ENCODE data around the gene NGLY1. TPM values are rescaled to one million over a fixed set of nuclear protein-coding genes. Genes with fewer than 3 reads are reported as not detected.

The NGLY1 gene
- total RNA-seq, 1 donor from 2014 or later: 70.7 TPM

GRCh38 chr3:25780618-25781017 lies 2.6 kb downstream of the NGLY1 start:
- no peak for DNase-seq
- Mint-ChIP-seq H3K4me3 (peak overlapping the region; percentile 15), H3K4me1 (peaks cover 41% of the 10 kb centered on the region), H3K9me3 (peaks cover 11% of the 10 kb centered on the region), H3K27ac (peak overlapping the region; percentile 20), H3K27me3 (no peaks in the 10 kb centered on the region), H3K36me3 (ENCODE audit: low read depth) (peaks cover 45% of the 10 kb centered on the region)
- intact Hi-C loops (cut with micrococcal nuclease): loop anchor here (5.0 to 10.0 kb wide), 2 partner anchors 77 to 1866 kb away; partner anchors contain the start of genes NKIRAS1 and RPL15

GRCh38 chr3:25775936-25776335 lies 7.3 kb downstream of the NGLY1 start:
- intact Hi-C loops (cut with micrococcal nuclease): no loop called here
- H3K36me3 Mint-ChIP-seq (ENCODE audit: low read depth): peaks cover 82% of the 10 kb centered on the region
- H3K4me3 Mint-ChIP-seq: no peak overlapping the region
- peaks cover 39% of the 10 kb centered on the region for H3K9me3 Mint-ChIP-seq
- no peak overlapping the region for H3K27ac Mint-ChIP-seq
- no peaks in the 10 kb centered on the region for H3K27me3 Mint-ChIP-seq
- DNase-seq: no peak
- peaks cover 18% of the 10 kb centered on the region for H3K4me1 Mint-ChIP-seq

GRCh38 chr3:25768851-25769250 lies 14.4 kb downstream of the NGLY1 start:
- DNase-seq: no peak
- Mint-ChIP-seq H3K27me3 (no peaks in the 10 kb centered on the region), H3K27ac (peak overlapping the region; percentile 2), H3K4me1 (peaks cover 6% of the 10 kb centered on the region), H3K9me3 (peaks cover 17% of the 10 kb centered on the region), H3K4me3 (no peak overlapping the region), H3K36me3 (ENCODE audit: low read depth) (peaks cover 64% of the 10 kb centered on the region)
- intact Hi-C loops (cut with micrococcal nuclease): no loop called here

GRCh38 chr3:25751725-25752124 lies 31.5 kb downstream of the NGLY1 start:
- H3K36me3 Mint-ChIP-seq (ENCODE audit: low read depth): peaks cover 56% of the 10 kb centered on the region
- no peak overlapping the region for H3K27ac Mint-ChIP-seq
- DNase-seq: no peak
- H3K9me3 Mint-ChIP-seq: no peaks in the 10 kb centered on the region
- intact Hi-C loops (cut with micrococcal nuclease): loop anchor here (10.0 kb wide), 1 partner anchor 327 kb away; the partner anchor contains the start of gene RARB
- H3K27me3 Mint-ChIP-seq: no peaks in the 10 kb centered on the region
- no peak overlapping the region for H3K4me3 Mint-ChIP-seq
- H3K4me1 Mint-ChIP-seq: peaks cover 2% of the 10 kb centered on the region

- DNase-seq: no peak
- no peak overlapping the region for H3K4me3 Mint-ChIP-seq
- no peak overlapping the region for H3K27ac Mint-ChIP-seq
- H3K4me1 Mint-ChIP-seq: peaks cover 2% of the 10 kb centered on the region
- peaks cover 54% of the 10 kb centered on the region for H3K36me3 Mint-ChIP-seq (ENCODE audit: low read depth)
- no peaks in the 10 kb centered on the region for H3K9me3 Mint-ChIP-seq
- intact Hi-C loops (cut with micrococcal nuclease): loop anchor here (10.0 kb wide), 1 partner anchor 326 kb away; the partner anchor contains the start of gene RARB
- H3K27me3 Mint-ChIP-seq: no peaks in the 10 kb centered on the region
Measured at GRCh38 chr3:25751048-25751447, 32.2 kb downstream of the NGLY1 start.

- Mint-ChIP-seq H3K4me1 (no peaks in the 10 kb centered on the region), H3K9me3 (no peaks in the 10 kb centered on the region), H3K27me3 (no peaks in the 10 kb centered on the region), H3K4me3 (no peak overlapping the region), H3K27ac (no peak overlapping the region), H3K36me3 (ENCODE audit: low read depth) (peaks cover 60% of the 10 kb centered on the region)
- DNase-seq: no peak
- intact Hi-C loops (cut with micrococcal nuclease): no loop called here
Measured at GRCh38 chr3:25749031-25749581, 34.1 kb downstream of the NGLY1 start.

- no peaks in the 10 kb centered on the region for H3K9me3 Mint-ChIP-seq
- intact Hi-C loops (cut with micrococcal nuclease): no loop called here
- no peaks in the 10 kb centered on the region for H3K27me3 Mint-ChIP-seq
- H3K4me1 Mint-ChIP-seq: no peaks in the 10 kb centered on the region
- DNase-seq: no peak
- H3K4me3 Mint-ChIP-seq: no peak overlapping the region
- H3K27ac Mint-ChIP-seq: no peak overlapping the region
- peaks cover 67% of the 10 kb centered on the region for H3K36me3 Mint-ChIP-seq (ENCODE audit: low read depth)
Measured at GRCh38 chr3:25748189-25748588, 35.1 kb downstream of the NGLY1 start.

GRCh38 chr3:25747033-25747432 lies 36.2 kb downstream of the NGLY1 start:
- no peak overlapping the region for H3K4me3 Mint-ChIP-seq
- no peak overlapping the region for H3K27ac Mint-ChIP-seq
- peaks cover 69% of the 10 kb centered on the region for H3K36me3 Mint-ChIP-seq (ENCODE audit: low read depth)
- no peak for DNase-seq
- intact Hi-C loops (cut with micrococcal nuclease): no loop called here
- H3K9me3 Mint-ChIP-seq: no peaks in the 10 kb centered on the region
- no peaks in the 10 kb centered on the region for H3K27me3 Mint-ChIP-seq
- no peaks in the 10 kb centered on the region for H3K4me1 Mint-ChIP-seq

- Mint-ChIP-seq H3K4me1 (no peaks in the 10 kb centered on the region), H3K27me3 (no peaks in the 10 kb centered on the region), H3K27ac (no peak overlapping the region), H3K9me3 (no peaks in the 10 kb centered on the region), H3K36me3 (ENCODE audit: low read depth) (peaks cover 55% of the 10 kb centered on the region), H3K4me3 (no peak overlapping the region)
- no peak for DNase-seq
- intact Hi-C loops (cut with micrococcal nuclease): no loop called here
Measured at GRCh38 chr3:25744470-25744869, 38.8 kb downstream of the NGLY1 start.

- intact Hi-C loops (cut with micrococcal nuclease): loop anchor here (5.0 kb wide), 1 partner anchor 66 kb away; the partner anchor contains the start of gene TOP2B
Measured at GRCh38 chr3:25728101-25728500, 55.1 kb downstream of the NGLY1 start.

GRCh38 chr3:25727316-25727715 lies 55.9 kb downstream of the NGLY1 start:
- peaks cover 2% of the 10 kb centered on the region for H3K4me1 Mint-ChIP-seq
- H3K27ac Mint-ChIP-seq: no peak overlapping the region
- intact Hi-C loops (cut with micrococcal nuclease): loop anchor here (5.0 kb wide), 1 partner anchor 65 kb away; the partner anchor contains the start of gene TOP2B
- H3K9me3 Mint-ChIP-seq: no peaks in the 10 kb centered on the region
- H3K4me3 Mint-ChIP-seq: no peak overlapping the region
- peaks cover 48% of the 10 kb centered on the region for H3K36me3 Mint-ChIP-seq (ENCODE audit: low read depth)
- no peaks in the 10 kb centered on the region for H3K27me3 Mint-ChIP-seq
- no peak for DNase-seq

More at GRCh38 chr3:25728101-25728500, 55.1 kb downstream of the NGLY1 start:
- DNase-seq: no peak
- Mint-ChIP-seq H3K4me3 (no peak overlapping the region), H3K27me3 (no peaks in the 10 kb centered on the region), H3K36me3 (ENCODE audit: low read depth) (peaks cover 49% of the 10 kb centered on the region), H3K27ac (no peak overlapping the region), H3K4me1 (peaks cover 4% of the 10 kb centered on the region), H3K9me3 (no peaks in the 10 kb centered on the region)

- H3K36me3 Mint-ChIP-seq (ENCODE audit: low read depth): peaks cover 42% of the 10 kb centered on the region
- intact Hi-C loops (cut with micrococcal nuclease): loop anchor here (5.0 kb wide), 1 partner anchor 64 kb away; the partner anchor contains the start of gene TOP2B
- H3K27me3 Mint-ChIP-seq: no peaks in the 10 kb centered on the region
- H3K4me1 Mint-ChIP-seq: peaks cover 2% of the 10 kb centered on the region
- DNase-seq: no peak
- H3K4me3 Mint-ChIP-seq: no peak overlapping the region
- no peak overlapping the region for H3K27ac Mint-ChIP-seq
- H3K9me3 Mint-ChIP-seq: no peaks in the 10 kb centered on the region
Measured at GRCh38 chr3:25725810-25726209, 57.4 kb downstream of the NGLY1 start.

GRCh38 chr3:25724948-25725645 lies 58.1 kb downstream of the NGLY1 start:
- Mint-ChIP-seq H3K36me3 (ENCODE audit: low read depth) (peaks cover 41% of the 10 kb centered on the region), H3K27me3 (no peaks in the 10 kb centered on the region), H3K4me1 (peaks cover 2% of the 10 kb centered on the region), H3K4me3 (no peak overlapping the region), H3K27ac (no peak overlapping the region), H3K9me3 (no peaks in the 10 kb centered on the region)
- intact Hi-C loops (cut with micrococcal nuclease): loop anchor here (5.0 kb wide), 1 partner anchor 63 kb away; the partner anchor contains the start of gene TOP2B
- DNase-seq: no peak

- intact Hi-C loops (cut with micrococcal nuclease): no loop called here
- Mint-ChIP-seq H3K4me3 (no peak overlapping the region), H3K36me3 (ENCODE audit: low read depth) (peaks cover 38% of the 10 kb centered on the region), H3K9me3 (no peaks in the 10 kb centered on the region), H3K27me3 (no peaks in the 10 kb centered on the region), H3K4me1 (peaks cover 2% of the 10 kb centered on the region), H3K27ac (no peak overlapping the region)
- no peak for DNase-seq
Measured at GRCh38 chr3:25723802-25724201, 59.4 kb downstream of the NGLY1 start.
